Measurements from ENCODE around the gene SPATS1.

The SPATS1 gene

GRCh38 chr6:44298055-44298803 is 44.2 kb upstream of the SPATS1 start:
- TF ChIP-seq, protein P1, sequence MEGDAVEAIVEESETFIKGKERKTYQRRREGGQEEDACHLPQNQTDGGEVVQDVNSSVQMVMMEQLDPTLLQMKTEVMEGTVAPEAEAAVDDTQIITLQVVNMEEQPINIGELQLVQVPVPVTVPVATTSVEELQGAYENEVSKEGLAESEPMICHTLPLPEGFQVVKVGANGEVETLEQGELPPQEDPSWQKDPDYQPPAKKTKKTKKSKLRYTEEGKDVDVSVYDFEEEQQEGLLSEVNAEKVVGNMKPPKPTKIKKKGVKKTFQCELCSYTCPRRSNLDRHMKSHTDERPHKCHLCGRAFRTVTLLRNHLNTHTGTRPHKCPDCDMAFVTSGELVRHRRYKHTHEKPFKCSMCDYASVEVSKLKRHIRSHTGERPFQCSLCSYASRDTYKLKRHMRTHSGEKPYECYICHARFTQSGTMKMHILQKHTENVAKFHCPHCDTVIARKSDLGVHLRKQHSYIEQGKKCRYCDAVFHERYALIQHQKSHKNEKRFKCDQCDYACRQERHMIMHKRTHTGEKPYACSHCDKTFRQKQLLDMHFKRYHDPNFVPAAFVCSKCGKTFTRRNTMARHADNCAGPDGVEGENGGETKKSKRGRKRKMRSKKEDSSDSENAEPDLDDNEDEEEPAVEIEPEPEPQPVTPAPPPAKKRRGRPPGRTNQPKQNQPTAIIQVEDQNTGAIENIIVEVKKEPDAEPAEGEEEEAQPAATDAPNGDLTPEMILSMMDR (IDR thresholded peaks at IDR 0.05; ENCODE audit: poor library complexity, severe bottlenecking), result no peak
- DNase-seq (ENCODE audit: low spot score) (no peak), ATAC-seq (ENCODE audit: low read depth) (peak; percentile 16; the same call in 2 of the 3 replicates)
- H3K36me3 ChIP-seq (ENCODE audit: low read depth), result peaks cover 16% of the 10 kb centered on the region
- H3K27ac ChIP-seq (ENCODE audit: poor library complexity, severe bottlenecking), result no peak overlapping the region
- peaks cover 26% of the 10 kb centered on the region for H3K27me3 ChIP-seq (ENCODE audit: insufficient read depth, poor library complexity, severe bottlenecking)
- no peaks in the 10 kb centered on the region for H3K9me3 ChIP-seq (ENCODE audit: severe bottlenecking)
- no peak overlapping the region for H3K4me3 ChIP-seq (ENCODE audit: severe bottlenecking)
- H3K4me1 ChIP-seq (ENCODE audit: insufficient read depth, poor library complexity, severe bottlenecking), result no peaks in the 10 kb centered on the region

GRCh38 chr6:44298864-44299263 is 43.6 kb upstream of the SPATS1 start:
- no peak for ATAC-seq (ENCODE audit: low read depth)
- H3K4me3 ChIP-seq (ENCODE audit: severe bottlenecking), result no peak overlapping the region
- no peaks in the 10 kb centered on the region for H3K4me1 ChIP-seq (ENCODE audit: insufficient read depth, poor library complexity, severe bottlenecking)
- TF ChIP-seq, protein P1 (IDR thresholded peaks at IDR 0.05; ENCODE audit: poor library complexity, severe bottlenecking), result no peak
- no peak for DNase-seq (ENCODE audit: low spot score)
- no peak overlapping the region for H3K27ac ChIP-seq (ENCODE audit: poor library complexity, severe bottlenecking)
- peaks cover 23% of the 10 kb centered on the region for H3K36me3 ChIP-seq (ENCODE audit: low read depth)
- H3K9me3 ChIP-seq (ENCODE audit: severe bottlenecking), result no peaks in the 10 kb centered on the region
- H3K27me3 ChIP-seq (ENCODE audit: insufficient read depth, poor library complexity, severe bottlenecking), result peaks cover 26% of the 10 kb centered on the region

DNA sequence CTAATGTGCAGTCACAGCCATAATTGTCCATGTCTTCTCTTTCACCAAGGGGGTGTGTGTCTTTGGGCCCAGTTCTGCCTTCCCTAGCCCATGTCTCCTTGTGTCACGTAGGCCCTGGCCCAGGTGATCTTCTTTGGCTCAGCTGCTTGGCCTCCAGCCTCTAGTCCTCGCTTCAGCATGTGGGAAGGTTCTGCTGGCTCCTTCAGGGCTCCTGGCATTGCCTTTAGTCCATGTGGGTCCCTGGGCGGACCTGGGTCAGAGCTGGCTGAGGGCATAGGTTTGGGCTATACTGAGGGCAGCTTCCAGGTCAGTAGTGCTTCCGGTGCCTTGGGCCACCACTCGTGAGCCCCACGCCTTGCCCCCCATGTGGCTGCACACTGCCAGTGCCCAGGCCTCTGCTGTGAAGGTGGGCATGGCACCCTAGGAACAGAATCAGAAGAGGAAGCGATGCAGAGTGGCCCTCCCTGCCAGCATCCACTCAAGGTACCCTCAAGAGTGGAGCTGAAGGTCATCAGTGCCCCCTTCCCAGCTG is 42.1 kb upstream of the SPATS1 start:
- ATAC-seq (ENCODE audit: low read depth) (no peak), DNase-seq (ENCODE audit: low spot score) (no peak)
- Histone ChIP-seq H3K4me3 (ENCODE audit: severe bottlenecking) (no peak overlapping the region), H3K27me3 (ENCODE audit: insufficient read depth, poor library complexity, severe bottlenecking) (peaks cover 26% of the 10 kb centered on the region), H3K4me1 (ENCODE audit: insufficient read depth, poor library complexity, severe bottlenecking) (no peaks in the 10 kb centered on the region), H3K27ac (ENCODE audit: poor library complexity, severe bottlenecking) (no peak overlapping the region), H3K36me3 (ENCODE audit: low read depth) (peaks cover 38% of the 10 kb centered on the region), H3K9me3 (ENCODE audit: severe bottlenecking) (no peaks in the 10 kb centered on the region)
- TF ChIP-seq, protein P1 (IDR thresholded peaks at IDR 0.05; ENCODE audit: poor library complexity, severe bottlenecking), result no peak

- peaks cover 43% of the 10 kb centered on the region for H3K36me3 ChIP-seq (ENCODE audit: low read depth)
- ATAC-seq (ENCODE audit: low read depth) (no peak), DNase-seq (ENCODE audit: low spot score) (no peak)
- no peaks in the 10 kb centered on the region for H3K9me3 ChIP-seq (ENCODE audit: severe bottlenecking)
- H3K27ac ChIP-seq (ENCODE audit: poor library complexity, severe bottlenecking), result no peak overlapping the region
- H3K4me3 ChIP-seq (ENCODE audit: severe bottlenecking), result no peak overlapping the region
- no peaks in the 10 kb centered on the region for H3K4me1 ChIP-seq (ENCODE audit: insufficient read depth, poor library complexity, severe bottlenecking)
- H3K27me3 ChIP-seq (ENCODE audit: insufficient read depth, poor library complexity, severe bottlenecking), result peaks cover 22% of the 10 kb centered on the region
- TF ChIP-seq, protein P1 (IDR thresholded peaks at IDR 0.05; ENCODE audit: poor library complexity, severe bottlenecking), result no peak
These were observed 41.3 kb upstream of the SPATS1 start for GRCh38 chr6:44301106-44301505.

All from RWPE2 (cell line).